H9 (cell line): ENCODE measurements around the gene PIK3R4. TPM values are rescaled to one million over a fixed set of nuclear protein-coding genes. Genes with fewer than 3 reads are reported as not detected.

Source experiments
- DNase-seq: peaks from one replicate; pipeline ENCODE4 v3.0.0-alpha.2; 2017
- H2AFZ ChIP-seq: one replicate; pipeline ENCODE4 v1.6.1; 2013; ENCODE audit warnings: mild to moderate bottlenecking, low read length, control low read depth, moderate library complexity
- H2AK5ac ChIP-seq: 2 replicates; pipeline ENCODE4 v1.6.1; 2013; ENCODE audit warnings: low read length, control low read depth, mixed read lengths; ENCODE audit not compliant: insufficient read length
- H2BK120ac ChIP-seq: one replicate; pipeline ENCODE4 v1.6.1; 2013; ENCODE audit warnings: low read depth, mild to moderate bottlenecking, low read length, control low read depth, inconsistent platforms; ENCODE audit not compliant: poor library complexity, severe bottlenecking
- H2BK12ac ChIP-seq: 2 replicates; pipeline ENCODE4 v1.6.1; 2013; ENCODE audit warnings: low read length, control low read depth, mixed read lengths, low read depth; ENCODE audit not compliant: insufficient read length
- H2BK15ac ChIP-seq: 2 replicates; pipeline ENCODE4 v1.6.1; 2013; ENCODE audit warnings: low read depth, low read length, control low read depth
- H2BK20ac ChIP-seq: one replicate; pipeline ENCODE4 v1.6.1; 2013; ENCODE audit warnings: low read depth, mild to moderate bottlenecking, low read length, control low read depth, inconsistent platforms; ENCODE audit not compliant: poor library complexity, severe bottlenecking
- H2BK5ac ChIP-seq: 2 replicates; pipeline ENCODE4 v1.6.1; 2013; ENCODE audit warnings: low read length, control low read depth, mixed read lengths; ENCODE audit not compliant: insufficient read length
- H3K14ac ChIP-seq: 2 replicates; pipeline ENCODE4 v1.6.1; 2013; ENCODE audit warnings: low read length, control low read depth; ENCODE audit not compliant: insufficient read depth
- H3K18ac ChIP-seq: 2 replicates; pipeline ENCODE4 v1.6.1; 2013; ENCODE audit warnings: low read depth, mild to moderate bottlenecking, mixed read lengths, low read length, control low read depth; ENCODE audit not compliant: insufficient read length
- H3K23ac ChIP-seq: 2 replicates; pipeline ENCODE4 v1.6.1; 2013; ENCODE audit warnings: low read length, control low read depth, mixed read lengths, low read depth; ENCODE audit not compliant: insufficient read length
- H3K23me2 ChIP-seq: 2 replicates; pipeline ENCODE4 v1.6.1; 2013; ENCODE audit warnings: low read depth, mild to moderate bottlenecking, mixed read lengths, low read length, control low read depth; ENCODE audit not compliant: insufficient read length, poor library complexity, severe bottlenecking
- H3K27ac ChIP-seq: 2 replicates; pipeline ENCODE4 v1.5.1; 2013; ENCODE audit warnings: low read length, control low read depth, mixed read lengths, low read depth; ENCODE audit not compliant: insufficient read length
- H3K27me3 ChIP-seq: 2 replicates; pipeline ENCODE4 v1.6.1; 2013; ENCODE audit warnings: low read length, control low read depth, inconsistent platforms; ENCODE audit not compliant: insufficient read depth
- H3K4ac ChIP-seq: 2 replicates; pipeline ENCODE4 v1.6.1; 2013; ENCODE audit warnings: low read depth, mild to moderate bottlenecking, control low read depth, inconsistent platforms, low read length, moderate library complexity
- H3K4me1 ChIP-seq: 2 replicates; pipeline ENCODE4 v1.6.1; 2013; ENCODE audit warnings: low read length, control low read depth, inconsistent platforms; ENCODE audit not compliant: insufficient read depth
- H3K4me2 ChIP-seq: 2 replicates; pipeline ENCODE4 v1.6.1; 2013; ENCODE audit warnings: low read length, control low read depth, mixed read lengths; ENCODE audit not compliant: insufficient read length, insufficient read depth
- H3K56ac ChIP-seq: 2 replicates; pipeline ENCODE4 v1.6.1; 2013; ENCODE audit warnings: low read depth, mild to moderate bottlenecking, mixed read lengths, low read length, control low read depth; ENCODE audit not compliant: insufficient read length
- H3K79me1 ChIP-seq: 2 replicates; pipeline ENCODE4 v1.6.1; 2013; ENCODE audit warnings: low read depth, mild to moderate bottlenecking, moderate library complexity, low read length, control low read depth, inconsistent platforms; ENCODE audit not compliant: insufficient read depth, poor library complexity, severe bottlenecking
- H3K79me2 ChIP-seq: 2 replicates; pipeline ENCODE4 v1.6.1; 2013; ENCODE audit warnings: low read length, control low read depth, inconsistent platforms; ENCODE audit not compliant: insufficient read depth
- H3K9ac ChIP-seq: 2 replicates; pipeline ENCODE4 v1.6.1; 2013; ENCODE audit warnings: low read length, control low read depth, mixed read lengths; ENCODE audit not compliant: insufficient read length; ENCODE audit errors: extremely low read depth
- H3K9me3 ChIP-seq: one replicate; pipeline ENCODE4 v1.6.1; 2013; ENCODE audit warnings: low read depth, low read length, inconsistent platforms; ENCODE audit not compliant: control insufficient read depth
- H3T11ph ChIP-seq: one replicate; pipeline ENCODE4 v1.6.1; 2013; ENCODE audit warnings: mild to moderate bottlenecking, low read length, control low read depth, inconsistent platforms
- H4K20me1 ChIP-seq: one replicate; pipeline ENCODE4 v1.6.1; 2013; ENCODE audit not compliant: control insufficient read depth, insufficient read length, insufficient read depth
- H4K5ac ChIP-seq: 2 replicates; pipeline ENCODE4 v1.6.1; 2013; ENCODE audit warnings: low read depth, mild to moderate bottlenecking, mixed read lengths, low read length, control low read depth; ENCODE audit not compliant: insufficient read length
- H4K8ac ChIP-seq: replicated peaks from 2 replicates; pipeline ENCODE4 v1.6.1; 2013; ENCODE audit warnings: low read length, control low read depth, mixed read lengths, low read depth; ENCODE audit not compliant: insufficient read length
- H4K91ac ChIP-seq: 2 replicates; pipeline ENCODE4 v1.6.1; 2013; ENCODE audit warnings: low read depth, mild to moderate bottlenecking, moderate library complexity, mixed read lengths, low read length, control low read depth; ENCODE audit not compliant: insufficient read length
- H3K27ac Mint-ChIP-seq, 3 experiments: 2 replicates in 2 of 3; 3 replicates in 1 of 3; pipeline ENCODE4 v1.8.0; 2020 to 2021; ENCODE audit warnings: mixed read lengths in 3 of 3, mild to moderate bottlenecking in 1 of 3, moderate library complexity in 1 of 3
- H3K27me3 Mint-ChIP-seq: 2 replicates; pipeline ENCODE4 v1.8.0; 2021; ENCODE audit warnings: low read depth, mild to moderate bottlenecking, moderate library complexity, mixed read lengths
- H3K36me3 Mint-ChIP-seq, 3 experiments: 2 replicates in 2 of 3; 3 replicates in 1 of 3; pipeline ENCODE4 v1.8.0; 2020 to 2021; ENCODE audit warnings: low read depth in 3 of 3, mixed read lengths in 3 of 3; ENCODE audit not compliant: insufficient read depth in 1 of 3
- H3K4me1 Mint-ChIP-seq, 2 experiments: 2 replicates each; pipeline ENCODE4 v1.8.0; 2020; ENCODE audit warnings: mixed read lengths in 2 of 2
- H3K4me3 Mint-ChIP-seq, 2 experiments: 2 replicates in 1 of 2; 3 replicates in 1 of 2; pipeline ENCODE4 v1.8.0; 2020 to 2021; ENCODE audit warnings: mild to moderate bottlenecking in 2 of 2, mixed read lengths in 2 of 2, moderate library complexity in 1 of 2
- H3K9me3 Mint-ChIP-seq, 2 experiments: 2 replicates in 1 of 2; 3 replicates in 1 of 2; pipeline ENCODE4 v1.8.0; 2020; ENCODE audit warnings: mild to moderate bottlenecking in 2 of 2, mixed read lengths in 2 of 2, moderate library complexity in 1 of 2
- CTCF ChIP-seq: fragments of 200-600 bp; sonication (generic); conservative IDR thresholded peaks from 3 replicates; pipeline ENCODE4 v1.8.0; 2021; ENCODE audit warnings: antibody characterized with exemption, mild to moderate bottlenecking
- WGBS: extraction: QIAGEN DNeasy Blood & Tissue Kit; methylation state at CpG from one replicate; pipeline ENCODE4 v1.1.7; 2013; ENCODE audit warnings: missing lambda C conversion rate, low lambda C conversion rate, mixed read lengths; ENCODE audit not compliant: insufficient read length; ENCODE audit errors: extremely low coverage; 5-methylcytosine and 5-hydroxymethylcytosine counted together
- total RNA-seq: library from RNA; stranded (reverse); gene quantifications from 2 replicates; pipeline ENCODE4 v1.2.1, GENCODE V29; 2021

Gene PIK3R4
- total RNA-seq, 1 experiment from 2014 or later = 28.6 TPM

GRCh38 chr3:130661140-130661891 lies 85.3 kb downstream of the PIK3R4 start:
- no peaks in the 10 kb centered on the region for H3K4me1 Mint-ChIP-seq
- no peak overlapping the region for H2BK20ac ChIP-seq
- peaks cover 0 to 4% of the 10 kb centered on the region in 2 experiments; a peak in 2 of 5 replicates for H3K9me3 Mint-ChIP-seq
- H3K4me2 ChIP-seq = no peak overlapping the region
- no peak overlapping the region for H2BK120ac ChIP-seq
- no peak overlapping the region for H2BK15ac ChIP-seq
- H3K23me2 ChIP-seq = no peaks in the 10 kb centered on the region
- H3K4me1 ChIP-seq = no peaks in the 10 kb centered on the region
- H3K23ac ChIP-seq = no peak overlapping the region
- no peak overlapping the region for H3K4me3 Mint-ChIP-seq
- H4K20me1 ChIP-seq = no peaks in the 10 kb centered on the region
- H3K27me3 Mint-ChIP-seq = no peaks in the 10 kb centered on the region
- no peak overlapping the region for H2AK5ac ChIP-seq
- H3K79me2 ChIP-seq = no peaks in the 10 kb centered on the region
- H3T11ph ChIP-seq = no peak overlapping the region
- H2AFZ ChIP-seq = no peak overlapping the region
- no peak overlapping the region for H3K27ac ChIP-seq
- H3K27me3 ChIP-seq = no peaks in the 10 kb centered on the region
- no peak for DNase-seq
- no peak overlapping the region for H3K56ac ChIP-seq
- H3K36me3 Mint-ChIP-seq = peaks cover under 1 to 8% (median 3%) of the 10 kb centered on the region in 3 experiments
- H3K9ac ChIP-seq = no peak overlapping the region
- H4K5ac ChIP-seq = no peak overlapping the region
- no peak overlapping the region for H4K8ac ChIP-seq
- TF ChIP-seq CTCF = no peak
- WGBS = no CpG with 5 or more reads among the region's 7 CpGs
- no peak overlapping the region for H2BK12ac ChIP-seq
- no peak overlapping the region for H2BK5ac ChIP-seq
- H3K9me3 ChIP-seq = no peaks in the 10 kb centered on the region
- H3K18ac ChIP-seq = no peak overlapping the region
- peak overlapping the region in 1 of 3 experiments; percentile 48; a peak in 1 of 7 replicates for H3K27ac Mint-ChIP-seq
- no peak overlapping the region for H4K91ac ChIP-seq
- H3K4ac ChIP-seq = no peak overlapping the region
- no peaks in the 10 kb centered on the region for H3K79me1 ChIP-seq
- H3K14ac ChIP-seq = no peak overlapping the region
